Breast epithelium (tissue), 4 donors: Measurements from ENCODE around the gene FBXO15. TPM values are rescaled to one million over a fixed set of nuclear protein-coding genes. Genes with fewer than 3 reads are reported as not detected.

Experiments
- DNase-seq, 2 donors: peaks; one replicate each; pipeline ENCODE4 v3.0.0-alpha.2; 2019; ENCODE audit warnings: low spot score in 2 of 2
- H3K27ac ChIP-seq, 2 donors: fragments of 200-600 bp; sonication (generic) in 1 of 2; one replicate each; pipeline ENCODE4 v1.5.1; 2016 to 2019; ENCODE audit warnings: mild to moderate bottlenecking in 1 of 2
- H3K27me3 ChIP-seq, 2 donors: fragments of 200-600 bp; sonication (generic) in 1 of 2; one replicate each; pipeline versions ENCODE4 v1.5.1 to v1.6.0; 2017 to 2019; ENCODE audit warnings: control low read depth in 1 of 2, mild to moderate bottlenecking in 1 of 2
- H3K36me3 ChIP-seq: fragments of 200-600 bp; one replicate; pipeline ENCODE4 v1.5.1; 2019
- H3K4me1 ChIP-seq, 2 donors: fragments of 200-600 bp; sonication (generic); one replicate each; pipeline ENCODE4 v1.5.1; 2016 to 2019; ENCODE audit warnings: control low read depth in 1 of 2
- H3K4me3 ChIP-seq, 3 donors: fragments of 200-600 bp; sonication (generic); 1 replicate in 2 of 3; 2 replicates in 1 of 3; pipeline ENCODE4 v1.5.1; 2016 to 2019; ENCODE audit warnings: mild to moderate bottlenecking in 3 of 3, moderate library complexity in 2 of 3
- H3K9me3 ChIP-seq, 2 donors: fragments of 200-600 bp; sonication (generic) in 1 of 2; one replicate each; pipeline ENCODE4 v1.5.1; 2016 to 2019; ENCODE audit warnings: control low read depth in 1 of 2
- POLR2A ChIP-seq: fragments of 450-650 bp; IDR thresholded peaks from one replicate; pipeline ENCODE4 v1.6.1; 2016; ENCODE audit warnings: antibody characterized with exemption, mild to moderate bottlenecking, moderate library complexity
- POLR2AphosphoS5 ChIP-seq, 3 donors: sonication (generic); formaldehyde crosslinking; IDR thresholded peaks; one replicate each; pipeline ENCODE4 v1.6.1; 2017; ENCODE audit warnings: antibody characterized with exemption in 3 of 3
- intact Hi-C: fragments of 100-400 bp; cut with DNase I; formaldehyde crosslinking; loops from one replicate; pipeline ENCODE4 v1.15.1; 2023; ENCODE audit warnings: low total_unique reads
- total RNA-seq, 3 donors: library from RNA; depleted of rRNA; stranded (reverse); fragments of >200 nt; gene quantifications; one replicate each; pipeline ENCODE4 v1.1.0, GENCODE V29; 2016
- TF ChIP-seq, protein P1 (sequence below), 3 donors: fragments of 450-650 bp; IDR thresholded peaks; one replicate each; pipeline ENCODE4 v1.5.1; 2016 to 2017; ENCODE audit warnings: antibody characterized with exemption in 3 of 3, mild to moderate bottlenecking in 3 of 3, moderate library complexity in 3 of 3

The FBXO15 gene
- total RNA-seq: 1 to 10 TPM in 1 of 3 donors, under 1 TPM in 2; 0.64 to 1.3 (median 0.73) TPM

DNA sequence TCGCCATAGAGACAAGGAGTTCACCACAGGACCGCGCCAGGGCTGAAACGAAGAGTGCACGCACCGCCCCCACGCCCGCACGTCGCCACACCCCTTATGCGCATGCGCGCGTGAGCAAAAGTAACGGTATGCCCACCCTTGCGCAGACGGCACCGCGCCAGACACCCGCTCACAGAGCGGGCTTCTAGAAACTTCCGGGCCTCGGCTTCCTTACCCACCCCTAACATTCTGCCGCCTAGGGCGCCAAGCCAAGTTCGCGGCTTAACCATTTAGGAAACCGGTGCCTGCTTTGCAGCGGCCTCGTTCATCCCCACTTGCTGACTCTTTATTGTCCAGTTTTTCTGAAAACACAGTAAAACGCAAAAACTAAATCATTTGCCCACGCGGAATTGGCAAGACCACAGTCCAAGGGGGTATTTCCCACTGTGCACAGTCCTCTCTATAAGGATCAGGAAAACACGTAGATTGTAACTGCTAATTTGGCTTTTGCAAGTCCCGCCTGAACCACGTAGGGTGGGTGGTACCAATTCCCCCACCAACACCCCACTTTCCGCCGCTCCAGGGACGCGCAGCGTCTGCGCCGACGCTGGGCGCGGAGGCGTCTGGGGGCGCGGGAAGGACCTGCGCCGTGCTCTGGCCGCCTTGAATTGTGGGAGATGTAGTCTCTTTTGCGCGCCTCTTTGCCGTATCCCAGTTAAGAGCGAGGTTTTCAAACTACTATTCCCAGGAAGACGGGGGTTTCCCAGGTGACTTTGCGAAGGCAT lies at the start of gene FBXO15, which contains the start of gene TIMM21:
Gene FBXO15, minus strand, starts transcription at position 56 of the 764 bp plus-strand sequence. Its CDS starts 49 bp downstream, at position 7.
Gene TIMM21, plus strand, starts transcription at position 745 of the 764 bp plus-strand sequence. CDS start 286 bp downstream, outside the sequence.
- H3K27me3 ChIP-seq: no peaks in the 10 kb centered on the region
- intact Hi-C loops: no loop called here
- H3K9me3 ChIP-seq: no peaks in the 10 kb centered on the region
- H3K36me3 ChIP-seq: no peaks in the 10 kb centered on the region
- peak; percentile 90 to 93 for DNase-seq
- H3K27ac ChIP-seq: peak within 1 kb of the TSS; percentile 86 to 94
- peak; percentile 61 to 77 (median 75) for TF ChIP-seq POLR2AphosphoS5 (IDR thresholded peaks at IDR 0.05)
- TF ChIP-seq, protein P1, sequence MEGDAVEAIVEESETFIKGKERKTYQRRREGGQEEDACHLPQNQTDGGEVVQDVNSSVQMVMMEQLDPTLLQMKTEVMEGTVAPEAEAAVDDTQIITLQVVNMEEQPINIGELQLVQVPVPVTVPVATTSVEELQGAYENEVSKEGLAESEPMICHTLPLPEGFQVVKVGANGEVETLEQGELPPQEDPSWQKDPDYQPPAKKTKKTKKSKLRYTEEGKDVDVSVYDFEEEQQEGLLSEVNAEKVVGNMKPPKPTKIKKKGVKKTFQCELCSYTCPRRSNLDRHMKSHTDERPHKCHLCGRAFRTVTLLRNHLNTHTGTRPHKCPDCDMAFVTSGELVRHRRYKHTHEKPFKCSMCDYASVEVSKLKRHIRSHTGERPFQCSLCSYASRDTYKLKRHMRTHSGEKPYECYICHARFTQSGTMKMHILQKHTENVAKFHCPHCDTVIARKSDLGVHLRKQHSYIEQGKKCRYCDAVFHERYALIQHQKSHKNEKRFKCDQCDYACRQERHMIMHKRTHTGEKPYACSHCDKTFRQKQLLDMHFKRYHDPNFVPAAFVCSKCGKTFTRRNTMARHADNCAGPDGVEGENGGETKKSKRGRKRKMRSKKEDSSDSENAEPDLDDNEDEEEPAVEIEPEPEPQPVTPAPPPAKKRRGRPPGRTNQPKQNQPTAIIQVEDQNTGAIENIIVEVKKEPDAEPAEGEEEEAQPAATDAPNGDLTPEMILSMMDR (IDR thresholded peaks at IDR 0.05): no peak
- TF ChIP-seq POLR2A: no peak
- H3K4me1 ChIP-seq: peaks cover 0 to 5% of the 10 kb centered on the region in 2 donors
- peak within 1 kb of the TSS; percentile 73 to 83 (median 76) for H3K4me3 ChIP-seq

DNA sequence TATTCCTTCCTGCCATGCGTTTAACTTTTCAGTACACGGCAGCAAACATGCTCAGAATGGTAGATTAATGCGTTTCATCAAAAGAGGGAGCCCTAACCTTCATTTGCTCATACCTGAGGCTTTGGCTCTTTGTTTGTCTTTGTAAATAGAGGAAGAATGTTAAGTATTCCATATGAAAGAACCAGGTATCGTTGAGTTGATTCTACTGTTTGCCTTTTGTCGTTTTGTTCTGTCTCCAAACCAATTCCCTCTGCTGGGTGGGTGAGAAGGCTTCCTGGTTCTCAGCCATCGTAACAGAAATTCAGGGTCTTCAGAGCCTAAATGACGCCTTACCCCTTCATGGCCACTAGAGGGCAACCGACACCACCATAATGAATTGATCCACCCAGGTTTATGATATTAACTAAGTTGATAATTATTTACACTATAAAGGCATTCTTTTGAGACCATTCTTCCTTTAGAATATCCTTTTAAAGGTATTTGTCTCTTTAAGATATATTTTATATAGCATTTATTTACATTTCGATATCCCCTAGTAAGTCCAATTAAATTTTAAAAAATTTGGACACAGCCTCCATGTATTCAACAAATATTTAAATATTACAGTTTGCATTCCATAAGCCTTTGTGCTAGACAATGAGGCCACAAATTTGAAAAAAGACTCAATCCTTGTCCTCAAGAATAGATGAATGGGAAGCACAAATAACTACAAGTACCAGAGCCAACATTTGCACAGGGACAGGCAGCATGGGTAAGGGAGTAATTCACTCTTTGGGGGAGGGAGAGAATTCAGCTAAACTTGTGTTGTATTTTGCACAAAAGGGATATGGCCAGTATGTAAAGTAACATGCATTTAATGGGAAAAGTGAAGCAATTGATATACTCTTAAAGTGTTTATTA lies 48.8 kb upstream of the FBXO15 start:
- no peaks in the 10 kb centered on the region for H3K9me3 ChIP-seq
- peak overlapping the region in 2 of 3 donors; percentile 30 to 48 for H3K4me3 ChIP-seq
- H3K36me3 ChIP-seq: no peaks in the 10 kb centered on the region
- H3K4me1 ChIP-seq: no peaks in the 10 kb centered on the region
- H3K27me3 ChIP-seq: no peaks in the 10 kb centered on the region
- intact Hi-C loops: loop anchor here (5.0 to 10.0 kb wide), 2 partner anchors 138 to 436 kb away; no protein-coding TSS in a partner anchor
- peak overlapping the region; percentile 29 to 39 for H3K27ac ChIP-seq
- no peak for TF ChIP-seq POLR2A
- TF ChIP-seq, protein P1 (IDR thresholded peaks at IDR 0.05): peak; percentile 88 to 97 (median 90)
- TF ChIP-seq POLR2AphosphoS5 (IDR thresholded peaks at IDR 0.05): no peak
- DNase-seq: peak in 1 of 2 donors; percentile 33

DNA sequence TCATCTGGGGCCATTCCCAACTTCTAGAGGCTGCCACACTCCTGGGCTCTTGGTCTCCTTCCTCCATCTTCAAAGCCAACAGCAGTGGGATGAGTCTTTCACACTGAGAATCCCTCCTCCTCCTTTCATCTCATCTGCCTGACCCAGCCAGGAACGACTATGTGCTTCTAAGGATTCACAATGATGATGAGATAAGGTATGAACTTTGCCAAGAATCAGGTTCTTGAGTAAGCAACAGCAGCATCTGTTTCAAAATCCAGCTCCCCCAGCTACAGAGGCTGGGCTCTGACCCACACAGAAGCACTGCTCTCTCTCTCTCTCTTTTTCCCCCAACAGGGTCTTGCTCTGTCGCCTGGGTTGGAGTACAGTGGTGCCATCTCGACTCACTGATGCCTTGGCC lies 47.1 kb upstream of the FBXO15 start:
- H3K9me3 ChIP-seq: no peaks in the 10 kb centered on the region
- no peak for TF ChIP-seq POLR2AphosphoS5 (IDR thresholded peaks at IDR 0.05)
- no peak overlapping the region for H3K4me3 ChIP-seq
- H3K27ac ChIP-seq: no peak overlapping the region
- H3K27me3 ChIP-seq: no peaks in the 10 kb centered on the region
- no peak for DNase-seq
- H3K36me3 ChIP-seq: no peaks in the 10 kb centered on the region
- intact Hi-C loops: loop anchor here (5.0 to 10.0 kb wide), 2 partner anchors 140 to 438 kb away; no protein-coding TSS in a partner anchor
- no peaks in the 10 kb centered on the region for H3K4me1 ChIP-seq

GRCh38 chr18:74191577-74191976 lies 43.9 kb upstream of the FBXO15 start:
- Histone ChIP-seq H3K9me3 (no peaks in the 10 kb centered on the region), H3K27ac (no peak overlapping the region), H3K4me3 (no peak overlapping the region), H3K36me3 (no peaks in the 10 kb centered on the region), H3K27me3 (no peaks in the 10 kb centered on the region), H3K4me1 (no peaks in the 10 kb centered on the region)
- no peak for DNase-seq
- TF ChIP-seq POLR2AphosphoS5 (IDR thresholded peaks at IDR 0.05) (no peak), POLR2A (no peak)
- TF ChIP-seq, protein P1 (IDR thresholded peaks at IDR 0.05): no peak
- intact Hi-C loops: loop anchor here (10.0 kb wide), 1 partner anchor 143 kb away; no protein-coding TSS in a partner anchor

GRCh38 chr18:74190086-74190485 lies 42.5 kb upstream of the FBXO15 start:
- intact Hi-C loops: loop anchor here (10.0 kb wide), 1 partner anchor 145 kb away; no protein-coding TSS in a partner anchor
- TF ChIP-seq POLR2AphosphoS5 (IDR thresholded peaks at IDR 0.05): no peak
- TF ChIP-seq, protein P1 (IDR thresholded peaks at IDR 0.05): no peak
- TF ChIP-seq POLR2A: no peak
- no peak for DNase-seq
- Histone ChIP-seq H3K4me1 (no peaks in the 10 kb centered on the region), H3K9me3 (no peaks in the 10 kb centered on the region), H3K27ac (no peak overlapping the region), H3K4me3 (no peak overlapping the region), H3K27me3 (no peaks in the 10 kb centered on the region), H3K36me3 (no peaks in the 10 kb centered on the region)
